DND-41 (cell line): ENCODE results near the gene FAM43A.

Experiments used
- ATAC-seq: fragments of 200-7000 bp; cut with Tn5 transposase; 3 replicates; pipeline ENCODE4 v1.9.1; 2021; ENCODE audit warnings: low read depth; ENCODE audit not compliant: insufficient read depth
- DNase-seq: peaks from one replicate; pipeline ENCODE4 v3.0.0-alpha.2; 2020
- H2AFZ ChIP-seq: 2 replicates; pipeline ENCODE4 v1.6.0; 2012; ENCODE audit warnings: low read depth, low read length
- H3K27ac ChIP-seq: 2 replicates; pipeline ENCODE4 v1.5.1; 2012; ENCODE audit warnings: low read length, inconsistent platforms
- H3K27me3 ChIP-seq: fragments of 200-600 bp; sonication (generic); 2 replicates; pipeline ENCODE4 v1.6.0; 2012; ENCODE audit warnings: low read length, mild to moderate bottlenecking, inconsistent platforms; ENCODE audit not compliant: insufficient read depth, poor library complexity
- H3K36me3 ChIP-seq: 2 replicates; pipeline ENCODE4 v1.5.1; 2012; ENCODE audit warnings: low read length, inconsistent platforms; ENCODE audit not compliant: insufficient read depth
- H3K4me1 ChIP-seq: 2 replicates; pipeline ENCODE4 v1.5.1; 2012; ENCODE audit warnings: mild to moderate bottlenecking, low read length; ENCODE audit not compliant: insufficient read depth
- H3K4me2 ChIP-seq: 2 replicates; pipeline ENCODE4 v1.6.0; 2012; ENCODE audit warnings: mild to moderate bottlenecking, moderate library complexity, low read length, inconsistent platforms; ENCODE audit not compliant: insufficient read depth
- H3K4me3 ChIP-seq, 2 experiments: fragments of 200-600 bp in 1 of 2; shearing (Covaris generic) in 1 of 2; 2 replicates each; pipeline ENCODE4 v1.5.1; 2012 to 2016; ENCODE audit warnings: inconsistent platforms in 2 of 2, low read length in 2 of 2, mild to moderate bottlenecking in 2 of 2, low read depth in 1 of 2, moderate library complexity in 1 of 2
- H3K79me2 ChIP-seq: 2 replicates; pipeline ENCODE4 v1.6.0; 2012; ENCODE audit warnings: low read length, inconsistent platforms; ENCODE audit not compliant: insufficient read depth
- H3K9ac ChIP-seq: 2 replicates; pipeline ENCODE4 v1.6.0; 2012; ENCODE audit warnings: low read depth, mild to moderate bottlenecking, inconsistent platforms, low read length, moderate library complexity
- H3K9me3 ChIP-seq: 2 replicates; pipeline ENCODE4 v1.5.1; 2012; ENCODE audit warnings: low read length, moderate library complexity, mild to moderate bottlenecking, inconsistent platforms; ENCODE audit not compliant: insufficient read depth, severe bottlenecking
- H4K20me1 ChIP-seq: 2 replicates; pipeline ENCODE4 v1.6.0; 2012; ENCODE audit warnings: low read length; ENCODE audit not compliant: insufficient read depth
- CTCF ChIP-seq: IDR thresholded peaks from 2 replicates; pipeline ENCODE4 v1.5.1; 2012; ENCODE audit warnings: borderline replicate concordance, low read length, moderate library complexity, mild to moderate bottlenecking; ENCODE audit not compliant: poor library complexity, severe bottlenecking; ENCODE audit errors: extremely low read depth

Gene FAM43A

GRCh38 chr3:194736896-194737600, 51.4 kb downstream of the FAM43A start:
- Histone ChIP-seq H3K4me2 (no peak overlapping the region), H3K4me1 (no peaks in the 10 kb centered on the region), H3K9ac (no peak overlapping the region), H4K20me1 (no peaks in the 10 kb centered on the region), H3K4me3 (no peak overlapping the region), H3K27ac (no peak overlapping the region), H3K79me2 (no peaks in the 10 kb centered on the region), H2AFZ (no peak overlapping the region), H3K36me3 (no peaks in the 10 kb centered on the region), H3K27me3 (peaks cover 45% of the 10 kb centered on the region), H3K9me3 (no peaks in the 10 kb centered on the region)
- ATAC-seq, result no peak
- no peak for DNase-seq
- no peak for TF ChIP-seq CTCF
